ENCODE data around the gene WDFY4. TPM values are rescaled to one million over a fixed set of nuclear protein-coding genes. Genes with fewer than 3 reads are reported as not detected.

The WDFY4 gene
- total and polyA plus RNA-seq, 2 donors (not counting 1 experiment from before 2014, with no cell fraction given) = 0.06 to 0.66 TPM

- Histone ChIP-seq H3K4me2 (ENCODE audit: extremely low read depth, insufficient read depth, low read length) (no peak overlapping the region), H4K20me1 (ENCODE audit: control insufficient read depth, extremely low read depth, insufficient read depth, low read length) (no peaks in the 10 kb centered on the region), H3K79me2 (ENCODE audit: control insufficient read depth, insufficient read depth, low read length) (no peaks in the 10 kb centered on the region), H3K4me1 (ENCODE audit: control insufficient read depth, extremely low read depth, insufficient read depth, low read length) (no peaks in the 10 kb centered on the region), H3K4me3 (replicated peaks in 1 of 4; ENCODE audit: control extremely low read depth in 1 of 4, insufficient read depth in 1 of 4, low read depth in 3 of 4, low read length in 4 of 4) (no peak overlapping the region), H3K9ac (ENCODE audit: insufficient read depth, low read length) (no peak overlapping the region), H2AFZ (ENCODE audit: low read length) (no peak overlapping the region), H3K27ac (ENCODE audit: insufficient read depth, low read length) (no peak overlapping the region), H3K9me3 (ENCODE audit: control insufficient read depth, insufficient read depth, low read depth, low read length) (no peaks in the 10 kb centered on the region), H3K27me3 (ENCODE audit: control insufficient read depth, insufficient read depth, low read length) (peaks cover 2% of the 10 kb centered on the region), H3K36me3 (ENCODE audit: control insufficient read depth, insufficient read depth, low read length) (no peaks in the 10 kb centered on the region)
- no peak for DNase-seq (ENCODE audit: low read depth in 2 of 2)
- TF ChIP-seq CTCF (conservative IDR thresholded peaks at IDR 0.05 in 1 of 2, IDR thresholded peaks at IDR 0.05 in 1 of 2; ENCODE audit: low read depth in 1 of 2, low read length in 2 of 2) (no peak), EZH2 (IDR thresholded peaks at IDR 0.05; ENCODE audit: low read length, missing control alignments) (no peak)
Observed at GRCh38 chr10:48736596-48736995, 51.9 kb downstream of the WDFY4 start.

GRCh38 chr10:48737886-48738285 is 53.2 kb downstream of the WDFY4 start:
- no peak overlapping the region for H3K9ac ChIP-seq (ENCODE audit: insufficient read depth, low read length)
- peaks cover 2% of the 10 kb centered on the region for H3K27me3 ChIP-seq (ENCODE audit: control insufficient read depth, insufficient read depth, low read length)
- H3K36me3 ChIP-seq (ENCODE audit: control insufficient read depth, insufficient read depth, low read length) = no peaks in the 10 kb centered on the region
- no peaks in the 10 kb centered on the region for H3K4me1 ChIP-seq (ENCODE audit: control insufficient read depth, extremely low read depth, insufficient read depth, low read length)
- H3K4me2 ChIP-seq (ENCODE audit: extremely low read depth, insufficient read depth, low read length) = no peak overlapping the region
- H3K4me3 ChIP-seq (replicated peaks in 1 of 4; ENCODE audit: control extremely low read depth in 1 of 4, insufficient read depth in 1 of 4, low read depth in 3 of 4, low read length in 4 of 4) = no peak overlapping the region
- no peaks in the 10 kb centered on the region for H3K9me3 ChIP-seq (ENCODE audit: control insufficient read depth, insufficient read depth, low read depth, low read length)
- no peaks in the 10 kb centered on the region for H3K79me2 ChIP-seq (ENCODE audit: control insufficient read depth, insufficient read depth, low read length)
- no peak for DNase-seq (ENCODE audit: low read depth in 2 of 2)
- no peaks in the 10 kb centered on the region for H4K20me1 ChIP-seq (ENCODE audit: control insufficient read depth, extremely low read depth, insufficient read depth, low read length)
- H3K27ac ChIP-seq (ENCODE audit: insufficient read depth, low read length) = no peak overlapping the region
- no peak overlapping the region for H2AFZ ChIP-seq (ENCODE audit: low read length)
- TF ChIP-seq CTCF (conservative IDR thresholded peaks at IDR 0.05 in 1 of 2, IDR thresholded peaks at IDR 0.05 in 1 of 2; ENCODE audit: low read depth in 1 of 2, low read length in 2 of 2) (no peak), EZH2 (IDR thresholded peaks at IDR 0.05; ENCODE audit: low read length, missing control alignments) (no peak)

- Histone ChIP-seq H4K20me1 (ENCODE audit: control insufficient read depth, extremely low read depth, insufficient read depth, low read length) (no peaks in the 10 kb centered on the region), H3K9me3 (ENCODE audit: control insufficient read depth, insufficient read depth, low read depth, low read length) (no peaks in the 10 kb centered on the region), H3K4me2 (ENCODE audit: extremely low read depth, insufficient read depth, low read length) (no peak overlapping the region), H3K4me3 (replicated peaks in 1 of 4; ENCODE audit: control extremely low read depth in 1 of 4, insufficient read depth in 1 of 4, low read depth in 3 of 4, low read length in 4 of 4) (no peak overlapping the region), H3K36me3 (ENCODE audit: control insufficient read depth, insufficient read depth, low read length) (no peaks in the 10 kb centered on the region), H3K27ac (ENCODE audit: insufficient read depth, low read length) (no peak overlapping the region), H2AFZ (ENCODE audit: low read length) (no peak overlapping the region), H3K4me1 (ENCODE audit: control insufficient read depth, extremely low read depth, insufficient read depth, low read length) (no peaks in the 10 kb centered on the region), H3K79me2 (ENCODE audit: control insufficient read depth, insufficient read depth, low read length) (no peaks in the 10 kb centered on the region), H3K9ac (ENCODE audit: insufficient read depth, low read length) (no peak overlapping the region), H3K27me3 (ENCODE audit: control insufficient read depth, insufficient read depth, low read length) (peaks cover 2% of the 10 kb centered on the region)
- TF ChIP-seq CTCF (conservative IDR thresholded peaks at IDR 0.05 in 1 of 2, IDR thresholded peaks at IDR 0.05 in 1 of 2; ENCODE audit: low read depth in 1 of 2, low read length in 2 of 2) (no peak), EZH2 (IDR thresholded peaks at IDR 0.05; ENCODE audit: low read length, missing control alignments) (no peak)
- DNase-seq (ENCODE audit: low read depth in 2 of 2) = no peak
Observed at GRCh38 chr10:48739170-48739569, 54.5 kb downstream of the WDFY4 start.
